Hepatocyte (in vitro differentiated cells): ENCODE measurements around the gene ADIRF. TPM values are rescaled to one million over a fixed set of nuclear protein-coding genes. Genes with fewer than 3 reads are reported as not detected.
"Not testable (repeated sequence)": the region's sequence is repeated elsewhere in the genome, so short reads cannot be mapped to it uniquely, and the experiment has no call there.

ENCODE experiments used
- DNase-seq: peaks from one replicate; pipeline ENCODE4 v3.0.0-alpha.2; 2016; ENCODE audit warnings: low spot score
- H2AFZ ChIP-seq: fragments of 200-600 bp; sonication (generic); 2 replicates; pipeline ENCODE4 v1.6.0; 2016; ENCODE audit warnings: antibody characterized with exemption, mild to moderate bottlenecking
- H3K27ac ChIP-seq: fragments of 200-600 bp; sonication (generic); 2 replicates; pipeline ENCODE4 v1.5.1; 2016; ENCODE audit warnings: mild to moderate bottlenecking
- H3K27me3 ChIP-seq: fragments of 200-600 bp; sonication (generic); 2 replicates; pipeline ENCODE4 v1.6.1; 2016
- H3K36me3 ChIP-seq: fragments of 200-600 bp; sonication (generic); replicated peaks from 2 replicates; pipeline ENCODE4 v1.5.1; 2016; ENCODE audit warnings: low read depth; ENCODE audit not compliant: insufficient read depth
- H3K4me1 ChIP-seq: fragments of 200-600 bp; sonication (generic); 2 replicates; pipeline ENCODE4 v1.5.1; 2016; ENCODE audit warnings: mild to moderate bottlenecking, moderate library complexity; ENCODE audit not compliant: insufficient read depth
- H3K4me2 ChIP-seq: fragments of 200-600 bp; sonication (generic); 2 replicates; pipeline ENCODE4 v1.6.0; 2016
- H3K4me3 ChIP-seq: fragments of 200-600 bp; sonication (generic); 2 replicates; pipeline ENCODE4 v1.5.1; 2016; ENCODE audit warnings: mild to moderate bottlenecking
- H3K79me2 ChIP-seq: fragments of 200-600 bp; sonication (generic); 2 replicates; pipeline ENCODE4 v1.6.0; 2017; ENCODE audit warnings: mild to moderate bottlenecking
- H3K9me2 ChIP-seq: fragments of 200-600 bp; sonication (generic); replicated peaks from 2 replicates; pipeline ENCODE4 v1.6.0; 2017; ENCODE audit warnings: mild to moderate bottlenecking; ENCODE audit not compliant: insufficient read depth
- H3K9me3 ChIP-seq: fragments of 200-600 bp; sonication (generic); 2 replicates; pipeline ENCODE4 v1.5.1; 2016; ENCODE audit warnings: low read depth, mild to moderate bottlenecking
- H4K20me1 ChIP-seq: fragments of 200-600 bp; sonication (generic); 2 replicates; pipeline ENCODE4 v1.6.0; 2016; ENCODE audit warnings: mild to moderate bottlenecking; ENCODE audit not compliant: insufficient read depth, poor library complexity, severe bottlenecking
- CTCF ChIP-seq: fragments of 200-600 bp; sonication (generic); IDR thresholded peaks from 2 replicates; pipeline ENCODE4 v1.5.1; 2016; ENCODE audit warnings: antibody characterized with exemption, mild to moderate bottlenecking; ENCODE audit not compliant: poor library complexity
- EZH2 ChIP-seq: fragments of 200-600 bp; sonication (generic); IDR thresholded peaks from 2 replicates; pipeline ENCODE4 v1.6.1; 2016; ENCODE audit warnings: antibody characterized with exemption, mild to moderate bottlenecking, borderline replicate concordance
- EZH2phosphoT487 ChIP-seq: fragments of 200-600 bp; sonication (generic); IDR thresholded peaks from one replicate; pipeline ENCODE4 v1.6.1; 2018; ENCODE audit warnings: antibody characterized with exemption, mild to moderate bottlenecking, low read depth, moderate library complexity; ENCODE audit not compliant: unreplicated experiment, severe bottlenecking
- WGBS: methylation state at CpG from one replicate; pipeline ENCODE4 v1.1.6; 2016; ENCODE audit warnings: low lambda C conversion rate; ENCODE audit errors: missing lambda C conversion rate; 5-methylcytosine and 5-hydroxymethylcytosine counted together
- polyA plus RNA-seq: library from polyadenylated mRNA; unstranded; fragments of >200 nt; fragmentation: Nextera tagmentation; extraction: Ambion mirVana; gene quantifications from 2 replicates; pipeline ENCODE4 v1.2.1, GENCODE V29; 2016
- total RNA-seq: library from RNA; depleted of rRNA; stranded (reverse); fragments of >200 nt; gene quantifications from 2 replicates; pipeline ENCODE4 v1.2.3, GENCODE V29; 2014

The ADIRF gene
- total and polyA plus RNA-seq, 2 experiments from 2014 or later = not detected

GRCh38 chr10:86931872-86932271 is 36.4 kb upstream of the ADIRF start:
- TF ChIP-seq EZH2 = no peak
- TF ChIP-seq CTCF = no peak
- no peak for TF ChIP-seq EZH2phosphoT487

GRCh38 chr10:86932674-86933073 is 35.6 kb upstream of the ADIRF start:
- no peak overlapping the region for H3K4me2 ChIP-seq
- no peaks in the 10 kb centered on the region for H3K36me3 ChIP-seq
- no peak overlapping the region for H3K4me3 ChIP-seq
- WGBS = 88% methylated on average over 2 of the region's 2 CpGs
- no peak overlapping the region for H2AFZ ChIP-seq
- DNase-seq = no peak
- no peaks in the 10 kb centered on the region for H3K4me1 ChIP-seq
- H3K27me3 ChIP-seq = no peaks in the 10 kb centered on the region
- H3K79me2 ChIP-seq = no peaks in the 10 kb centered on the region
- no peaks in the 10 kb centered on the region for H4K20me1 ChIP-seq
- H3K9me3 ChIP-seq = no peaks in the 10 kb centered on the region
- H3K27ac ChIP-seq = no peak overlapping the region
- TF ChIP-seq EZH2phosphoT487 (no peak), CTCF (no peak), EZH2 (no peak)
- no peaks in the 10 kb centered on the region for H3K9me2 ChIP-seq

More at GRCh38 chr10:86931872-86932271, 36.4 kb upstream of the ADIRF start:
- no peaks in the 10 kb centered on the region for H3K4me1 ChIP-seq
- no peak overlapping the region for H3K4me3 ChIP-seq
- no peak overlapping the region for H2AFZ ChIP-seq
- no peaks in the 10 kb centered on the region for H3K27me3 ChIP-seq
- DNase-seq = no peak
- no peaks in the 10 kb centered on the region for H3K79me2 ChIP-seq
- no peaks in the 10 kb centered on the region for H3K9me3 ChIP-seq
- no peaks in the 10 kb centered on the region for H3K36me3 ChIP-seq
- H3K4me2 ChIP-seq = no peak overlapping the region
- no peaks in the 10 kb centered on the region for H3K9me2 ChIP-seq
- no peaks in the 10 kb centered on the region for H4K20me1 ChIP-seq
- H3K27ac ChIP-seq = no peak overlapping the region
- WGBS = 94% methylated on average over 1 of the region's 1 CpG

- H3K27ac ChIP-seq = not testable (repeated sequence)
- 65% methylated on average over 6 of the region's 6 CpGs for WGBS
Observed at GRCh38 chr10:86934162-86934711, 34.0 kb upstream of the ADIRF start.

GRCh38 chr10:86936661-86937501 is 31.4 kb upstream of the ADIRF start:
- DNase-seq = no peak
- Histone ChIP-seq H4K20me1 (no peaks in the 10 kb centered on the region), H3K9me3 (no peaks in the 10 kb centered on the region), H3K79me2 (no peaks in the 10 kb centered on the region), H3K4me3 (no peak overlapping the region), H3K4me1 (no peaks in the 10 kb centered on the region), H3K4me2 (no peak overlapping the region), H2AFZ (no peak overlapping the region), H3K9me2 (no peaks in the 10 kb centered on the region), H3K36me3 (no peaks in the 10 kb centered on the region), H3K27me3 (no peaks in the 10 kb centered on the region), H3K27ac (no peak overlapping the region)
- TF ChIP-seq CTCF (no peak), EZH2 (no peak), EZH2phosphoT487 (no peak)
- WGBS = 90% methylated on average over 13 of the region's 13 CpGs

More at GRCh38 chr10:86934162-86934711, 34.0 kb upstream of the ADIRF start:
- not testable (repeated sequence) for H3K79me2 ChIP-seq, H3K9me3 ChIP-seq, H3K4me3 ChIP-seq, H3K4me1 ChIP-seq, H3K4me2 ChIP-seq, H3K9me2 ChIP-seq, H2AFZ ChIP-seq, H3K27me3 ChIP-seq, H4K20me1 ChIP-seq, H3K36me3 ChIP-seq, DNase-seq
